NOMO-1 (cell line): ENCODE measurements around the gene PALM2AKAP2.

ENCODE experiments used
- DNase-seq, 2 experiments: peaks; one replicate each; lab custom pipeline; 2025; ENCODE audit not compliant: unreplicated experiment in 2 of 2; lab: John Stamatoyannopoulos, UW

The PALM2AKAP2 gene

GRCh38 chr9:109771087-109771486 lies 8.9 kb upstream of the PALM2AKAP2 start:
- DNase-seq, result no peak

GRCh38 chr9:109771796-109772531 lies 8.0 kb upstream of the PALM2AKAP2 start:
- DNase-seq, result no peak

GRCh38 chr9:109775516-109775915 lies 4.5 kb upstream of the PALM2AKAP2 start:
- DNase-seq, result no peak

GRCh38 chr9:109776391-109776790 lies 3.6 kb upstream of the PALM2AKAP2 start:
- no peak for DNase-seq

- DNase-seq, result no peak
These were observed 545 bp downstream of the PALM2AKAP2 start for GRCh38 chr9:109780453-109781033.

- no peak for DNase-seq
These were observed 1.1 kb downstream of the PALM2AKAP2 start for GRCh38 chr9:109781086-109781485.

GRCh38 chr9:109781541-109782197 lies 1.7 kb downstream of the PALM2AKAP2 start:
- no peak for DNase-seq

GRCh38 chr9:109787735-109788134 lies 7.7 kb downstream of the PALM2AKAP2 start:
- no peak for DNase-seq

- no peak for DNase-seq
These were observed 9.6 kb downstream of the PALM2AKAP2 start for GRCh38 chr9:109789556-109789955.

- DNase-seq, result no peak
These were observed 10.0 kb downstream of the PALM2AKAP2 start for GRCh38 chr9:109789971-109790370.

- no peak for DNase-seq
These were observed 11.1 kb downstream of the PALM2AKAP2 start for GRCh38 chr9:109791003-109791677.

- no peak for DNase-seq
These were observed 11.7 kb downstream of the PALM2AKAP2 start for GRCh38 chr9:109791747-109792146.

GRCh38 chr9:109792951-109793546 lies 13.1 kb downstream of the PALM2AKAP2 start:
- no peak for DNase-seq

GRCh38 chr9:109793921-109794320 lies 13.9 kb downstream of the PALM2AKAP2 start:
- DNase-seq, result no peak

- DNase-seq, result no peak
These were observed 14.5 kb downstream of the PALM2AKAP2 start for GRCh38 chr9:109794361-109795012.

GRCh38 chr9:109795613-109796012 lies 15.6 kb downstream of the PALM2AKAP2 start:
- DNase-seq, result no peak

GRCh38 chr9:109796078-109796477 lies 16.1 kb downstream of the PALM2AKAP2 start:
- no peak for DNase-seq

- no peak for DNase-seq
These were observed 17.0 kb downstream of the PALM2AKAP2 start for GRCh38 chr9:109797006-109797405.

- no peak for DNase-seq
These were observed 17.5 kb downstream of the PALM2AKAP2 start for GRCh38 chr9:109797509-109797908.

GRCh38 chr9:109799141-109799540 lies 19.1 kb downstream of the PALM2AKAP2 start:
- no peak for DNase-seq

- DNase-seq, result no peak
These were observed 19.8 kb downstream of the PALM2AKAP2 start for GRCh38 chr9:109799792-109800191.
